Measurements from ENCODE around the gene GPR17.

DNA sequence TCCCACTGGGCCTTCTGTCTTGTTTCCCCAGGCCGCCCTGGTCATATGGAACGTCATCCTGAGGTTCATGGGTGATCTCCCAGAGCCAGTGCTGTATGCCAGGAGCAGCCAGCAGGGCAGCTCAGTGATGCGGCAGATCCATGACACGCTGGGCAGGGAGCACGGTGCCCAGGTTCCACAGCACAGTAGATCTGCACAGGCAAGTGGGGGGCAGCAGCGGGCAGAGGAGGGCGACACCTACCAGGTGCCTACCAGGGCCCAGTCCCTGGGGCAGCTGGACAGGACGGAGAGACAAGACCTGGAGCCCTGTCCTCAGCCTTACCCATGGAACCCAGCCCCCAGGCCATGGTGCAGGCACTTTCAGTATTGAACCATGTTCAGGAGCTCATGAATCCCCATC is 36.1 kb upstream of the GPR17 start:
- TF ChIP-seq, protein P1, sequence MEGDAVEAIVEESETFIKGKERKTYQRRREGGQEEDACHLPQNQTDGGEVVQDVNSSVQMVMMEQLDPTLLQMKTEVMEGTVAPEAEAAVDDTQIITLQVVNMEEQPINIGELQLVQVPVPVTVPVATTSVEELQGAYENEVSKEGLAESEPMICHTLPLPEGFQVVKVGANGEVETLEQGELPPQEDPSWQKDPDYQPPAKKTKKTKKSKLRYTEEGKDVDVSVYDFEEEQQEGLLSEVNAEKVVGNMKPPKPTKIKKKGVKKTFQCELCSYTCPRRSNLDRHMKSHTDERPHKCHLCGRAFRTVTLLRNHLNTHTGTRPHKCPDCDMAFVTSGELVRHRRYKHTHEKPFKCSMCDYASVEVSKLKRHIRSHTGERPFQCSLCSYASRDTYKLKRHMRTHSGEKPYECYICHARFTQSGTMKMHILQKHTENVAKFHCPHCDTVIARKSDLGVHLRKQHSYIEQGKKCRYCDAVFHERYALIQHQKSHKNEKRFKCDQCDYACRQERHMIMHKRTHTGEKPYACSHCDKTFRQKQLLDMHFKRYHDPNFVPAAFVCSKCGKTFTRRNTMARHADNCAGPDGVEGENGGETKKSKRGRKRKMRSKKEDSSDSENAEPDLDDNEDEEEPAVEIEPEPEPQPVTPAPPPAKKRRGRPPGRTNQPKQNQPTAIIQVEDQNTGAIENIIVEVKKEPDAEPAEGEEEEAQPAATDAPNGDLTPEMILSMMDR (IDR thresholded peaks at IDR 0.05; ENCODE audit: insufficient read depth, low read depth, low read length): no peak
- TF ChIP-seq EZH2 (IDR thresholded peaks at IDR 0.05; ENCODE audit: insufficient read depth, low read length): no peak

All from astrocyte (in vitro differentiated cells and primary cell).